Ovary (tissue), 3 donors: ENCODE measurements around the gene NUP35.

Experiments used
- EP300 ChIP-seq: sonication (generic); formaldehyde crosslinking; IDR thresholded peaks from one replicate; pipeline ENCODE4 v1.6.1; 2017; ENCODE audit warnings: antibody characterized with exemption
- POLR2A ChIP-seq: fragments of 450-650 bp; IDR thresholded peaks from one replicate; pipeline ENCODE4 v1.6.1; 2017; ENCODE audit warnings: antibody characterized with exemption, mild to moderate bottlenecking, moderate library complexity
- TF ChIP-seq, protein P1 (sequence below), 3 donors: fragments of 450-650 bp in 2 of 3; fragments of 200-600 bp in 1 of 3; IDR thresholded peaks; one replicate each; pipeline versions ENCODE4 v1.5.1 to v1.8.0; 2016 to 2022; ENCODE audit warnings: antibody characterized with exemption in 3 of 3, mild to moderate bottlenecking in 1 of 3
- donor health status: DM: no; HTN: no; CAD: no.

DNA sequence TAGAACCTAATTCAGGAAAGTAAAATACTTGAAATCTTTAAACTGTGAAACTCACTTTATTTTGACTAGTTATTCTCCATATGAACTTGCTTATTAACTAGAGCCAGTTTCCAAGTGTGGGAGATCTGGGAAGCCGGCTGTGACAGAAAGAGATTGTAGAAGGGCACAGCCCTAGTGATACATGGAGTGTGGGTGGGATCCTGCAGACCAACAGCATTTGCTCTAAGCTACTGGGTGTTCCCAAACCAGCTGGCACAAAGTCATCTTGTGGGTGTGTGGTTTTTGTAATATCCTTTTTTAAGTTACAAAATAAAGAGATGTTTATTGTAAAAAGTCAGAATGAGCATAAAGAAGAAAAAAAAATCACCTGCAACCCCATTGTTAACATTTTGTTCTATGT, 42.3 kb upstream of the NUP35 start:
- TF ChIP-seq EP300 (no peak), POLR2A (no peak)
- TF ChIP-seq, protein P1, sequence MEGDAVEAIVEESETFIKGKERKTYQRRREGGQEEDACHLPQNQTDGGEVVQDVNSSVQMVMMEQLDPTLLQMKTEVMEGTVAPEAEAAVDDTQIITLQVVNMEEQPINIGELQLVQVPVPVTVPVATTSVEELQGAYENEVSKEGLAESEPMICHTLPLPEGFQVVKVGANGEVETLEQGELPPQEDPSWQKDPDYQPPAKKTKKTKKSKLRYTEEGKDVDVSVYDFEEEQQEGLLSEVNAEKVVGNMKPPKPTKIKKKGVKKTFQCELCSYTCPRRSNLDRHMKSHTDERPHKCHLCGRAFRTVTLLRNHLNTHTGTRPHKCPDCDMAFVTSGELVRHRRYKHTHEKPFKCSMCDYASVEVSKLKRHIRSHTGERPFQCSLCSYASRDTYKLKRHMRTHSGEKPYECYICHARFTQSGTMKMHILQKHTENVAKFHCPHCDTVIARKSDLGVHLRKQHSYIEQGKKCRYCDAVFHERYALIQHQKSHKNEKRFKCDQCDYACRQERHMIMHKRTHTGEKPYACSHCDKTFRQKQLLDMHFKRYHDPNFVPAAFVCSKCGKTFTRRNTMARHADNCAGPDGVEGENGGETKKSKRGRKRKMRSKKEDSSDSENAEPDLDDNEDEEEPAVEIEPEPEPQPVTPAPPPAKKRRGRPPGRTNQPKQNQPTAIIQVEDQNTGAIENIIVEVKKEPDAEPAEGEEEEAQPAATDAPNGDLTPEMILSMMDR (IDR thresholded peaks at IDR 0.05), result no peak
